ENCODE measurements around the gene HOXC6. TPM values are rescaled to one million over a fixed set of nuclear protein-coding genes. Genes with fewer than 3 reads are reported as not detected.

Gene HOXC6
- total and polyA plus RNA-seq, 2 of the 8 experiments (the other 6 are each of a cell fraction or from before 2014, with no cell fraction given) = not detected

GRCh38 chr12:54019091-54019811 lies 9.0 kb upstream of the HOXC6 start (continued):
- no peak for TF ChIP-seq EP300 (IDR thresholded peaks at IDR 0.05; ENCODE audit: borderline replicate concordance in 1 of 2, low read depth in 2 of 2, low read length in 2 of 2)
- no peak for TF ChIP-seq MAFK (IDR thresholded peaks at IDR 0.05; ENCODE audit: low read depth, low read length)
- TF ChIP-seq YY1 (IDR thresholded peaks at IDR 0.05; ENCODE audit: low read depth, low read length) = no peak
- TF ChIP-seq HDAC2 (IDR thresholded peaks at IDR 0.05; ENCODE audit: borderline replicate concordance in 1 of 2, low read depth in 2 of 2, low read length in 2 of 2) = 0 out of 4 replicates have a peak, but pooled peaks of 1 of the 2 experiments have one; percentile 42
- TF ChIP-seq SP2 (IDR thresholded peaks at IDR 0.05; ENCODE audit: low read length) = no peak
- TF ChIP-seq BRCA1 (IDR thresholded peaks at IDR 0.05; ENCODE audit: low read depth, low read length) = no peak
- TF ChIP-seq CEBPB (IDR thresholded peaks at IDR 0.05; ENCODE audit: low read depth, low read length) = no peak
- TF ChIP-seq JUND (IDR thresholded peaks at IDR 0.05; ENCODE audit: low read length) = no peak
- TF ChIP-seq SUZ12 (IDR thresholded peaks at IDR 0.05; ENCODE audit: low read length) = peak; percentile 75
- no peak for TF ChIP-seq SIX5 (IDR thresholded peaks at IDR 0.05; ENCODE audit: low read depth, low read length)
- TF ChIP-seq RAD21 (IDR thresholded peaks at IDR 0.05 in 1 of 2, conservative IDR thresholded peaks at IDR 0.05 in 1 of 2; ENCODE audit: low read depth in 2 of 2, low read length in 2 of 2) = no peak
- TF ChIP-seq CBX5 (IDR thresholded peaks at IDR 0.05; ENCODE audit: low read depth, low read length) = no peak
- TF ChIP-seq EZH2 (IDR thresholded peaks at IDR 0.05; ENCODE audit: low read depth, low read length, severe bottlenecking) = peak; percentile 79
- no peak for TF ChIP-seq RNF2 (IDR thresholded peaks at IDR 0.05; ENCODE audit: borderline replicate concordance, low read depth, low read length, missing control alignments, poor library complexity, severe bottlenecking)
- TF ChIP-seq RFX5 (IDR thresholded peaks at IDR 0.05; ENCODE audit: borderline replicate concordance, low read depth, low read length) = no peak
- TF ChIP-seq ATF3 (IDR thresholded peaks at IDR 0.05; ENCODE audit: insufficient read depth, low read depth, low read length) = no peak
- TF ChIP-seq TBP (IDR thresholded peaks at IDR 0.05; ENCODE audit: low read depth, low read length) = no peak
- TF ChIP-seq KDM4A (IDR thresholded peaks at IDR 0.05; ENCODE audit: low read depth, low read length, severe bottlenecking) = peak; percentile 8
- no peak for TF ChIP-seq GABPA (IDR thresholded peaks at IDR 0.05; ENCODE audit: borderline replicate concordance, insufficient read depth, low read length)
- no peak for TF ChIP-seq HDAC6 (IDR thresholded peaks at IDR 0.05; ENCODE audit: low read depth, low read length)
- no peak for TF ChIP-seq CHD1 (IDR thresholded peaks at IDR 0.05; ENCODE audit: low read depth, low read length)
- TF ChIP-seq SP1 (IDR thresholded peaks at IDR 0.05; ENCODE audit: low read depth, low read length) = no peak

All from H1 (cell line).